H1 (cell line): ENCODE results near the gene ERC1. TPM values are rescaled to one million over a fixed set of nuclear protein-coding genes. Genes with fewer than 3 reads are reported as not detected.

Experiments used
- CTCF ChIA-PET: fragments of 300-600 bp; sonication (Branson Sonifier 250); formaldehyde crosslinking; loops from one replicate; lab custom pipeline; 2021; ENCODE audit not compliant: partially characterized antibody; lab: Charles Lee
- POLR2A ChIA-PET: fragments of 300-600 bp; sonication (Branson Sonifier 250); formaldehyde crosslinking; loops from one replicate; lab custom pipeline; 2021; ENCODE audit warnings: inconsistent platforms; ENCODE audit not compliant: partially characterized antibody; lab: Charles Lee
- DNase-seq, 2 experiments: peaks; one replicate each; pipeline versions ENCODE4 v3.0.0 to v3.0.0-alpha.2; 2010 to 2022; ENCODE audit warnings: low spot score in 2 of 2, low read depth in 1 of 2, mixed read lengths in 1 of 2
- FAIRE-seq: peaks from 2 replicates; lab custom pipeline; 2011; peaks lifted over from hg19 to GRCh38; lab: Jason Lieb, UNC
- H2AFZ ChIP-seq: 2 replicates; pipeline ENCODE4 v1.8.1; 2012; ENCODE audit warnings: low read length, inconsistent platforms
- H2AK5ac ChIP-seq: 2 replicates; pipeline ENCODE4 v1.6.1; 2013; ENCODE audit warnings: low read depth, low read length
- H2BK120ac ChIP-seq: replicated peaks from 2 replicates; pipeline ENCODE3; 2013; ENCODE audit warnings: low read depth, low read length, inconsistent platforms
- H2BK12ac ChIP-seq: 2 replicates; pipeline ENCODE4 v1.6.1; 2013; ENCODE audit warnings: low read depth, low read length
- H2BK15ac ChIP-seq: 2 replicates; pipeline ENCODE4 v1.6.1; 2013; ENCODE audit warnings: low read length
- H2BK20ac ChIP-seq: 2 replicates; pipeline ENCODE4 v1.6.1; 2013; ENCODE audit warnings: low read length
- H2BK5ac ChIP-seq: 2 replicates; pipeline ENCODE4 v1.6.1; 2013; ENCODE audit warnings: low read depth, low read length
- H3K14ac ChIP-seq: 2 replicates; pipeline ENCODE4 v1.6.1; 2013; ENCODE audit warnings: inconsistent platforms; ENCODE audit not compliant: insufficient read length
- H3K18ac ChIP-seq: 2 replicates; pipeline ENCODE4 v1.6.1; 2013; ENCODE audit warnings: low read length; ENCODE audit errors: extremely low read depth
- H3K23ac ChIP-seq: 2 replicates; pipeline ENCODE4 v1.6.1; 2013; ENCODE audit warnings: inconsistent platforms; ENCODE audit not compliant: insufficient read length
- H3K23me2 ChIP-seq: 2 replicates; pipeline ENCODE4 v1.6.1; 2013; ENCODE audit warnings: low read depth, low read length
- H3K27ac ChIP-seq: 2 replicates; pipeline ENCODE4 v1.6.1; 2011; ENCODE audit warnings: low read depth, low read length, inconsistent platforms
- H3K27me3 ChIP-seq, 4 experiments: replicated peaks in 1 of 4; 1 replicate in 1 of 4; 2 replicates in 3 of 4; pipeline versions ENCODE4 v1.6.1 to v1.8.1; 2011 to 2013; ENCODE audit warnings: low read length in 3 of 4, mild to moderate bottlenecking in 3 of 4, inconsistent platforms in 2 of 4, mixed read lengths in 2 of 4, moderate library complexity in 1 of 4; ENCODE audit not compliant: control insufficient read depth in 3 of 4, insufficient read depth in 3 of 4; ENCODE audit errors: extremely low read depth in 1 of 4
- H3K36me3 ChIP-seq, 4 experiments: 2 replicates each; pipeline versions ENCODE4 v1.6.1 to v1.8.1; 2011 to 2013; ENCODE audit warnings: mild to moderate bottlenecking in 4 of 4, low read length in 3 of 4, moderate library complexity in 2 of 4, control low read depth in 1 of 4, inconsistent platforms in 1 of 4; ENCODE audit not compliant: insufficient read depth in 4 of 4, control insufficient read depth in 2 of 4
- H3K4ac ChIP-seq: replicated peaks from 2 replicates; pipeline ENCODE3; 2013; ENCODE audit warnings: low read length, low read depth, mixed read lengths, inconsistent platforms; ENCODE audit not compliant: insufficient read length
- H3K4me1 ChIP-seq, 4 experiments: replicated peaks in 1 of 4; 1 replicate in 1 of 4; 2 replicates in 3 of 4; pipeline versions ENCODE4 v1.6.1 to v1.8.1; 2011 to 2013; ENCODE audit warnings: low read length in 3 of 4, inconsistent platforms in 2 of 4, mixed read lengths in 1 of 4; ENCODE audit not compliant: insufficient read depth in 4 of 4, control insufficient read depth in 3 of 4
- H3K4me2 ChIP-seq, 2 experiments: 2 replicates each; pipeline versions ENCODE4 v1.6.1 to v1.8.1; 2011 to 2013; ENCODE audit warnings: low read depth in 2 of 2, low read length in 2 of 2, control low read depth in 1 of 2, inconsistent platforms in 1 of 2, mild to moderate bottlenecking in 1 of 2; ENCODE audit not compliant: insufficient read depth in 1 of 2
- H3K4me3 ChIP-seq, 4 experiments: fragments of 200-600, 300-600 bp in 1 of 4; sonication (generic), shearing (Covaris generic), sonication (Bioruptor Twin) in 1 of 4; 2 replicates each; pipeline versions ENCODE4 v1.5.1 to v1.8.1; 2011 to 2016; ENCODE audit warnings: low read length in 4 of 4, low read depth in 3 of 4, control low read depth in 2 of 4, inconsistent platforms in 2 of 4, mild to moderate bottlenecking in 2 of 4, mixed read lengths in 1 of 4, moderate library complexity in 1 of 4; ENCODE audit not compliant: insufficient read depth in 2 of 4; ENCODE audit errors: extremely low read depth in 1 of 4
- H3K56ac ChIP-seq: replicated peaks from 2 replicates; pipeline ENCODE3; 2013; ENCODE audit warnings: low read depth, mild to moderate bottlenecking, mixed read lengths, low read length, inconsistent platforms; ENCODE audit not compliant: insufficient read length
- H3K79me1 ChIP-seq: 2 replicates; pipeline ENCODE4 v1.6.1; 2013; ENCODE audit warnings: low read depth, low read length, control low read depth
- H3K79me2 ChIP-seq, 2 experiments: 2 replicates each; pipeline versions ENCODE4 v1.6.1 to v1.8.1; 2012 to 2013; ENCODE audit warnings: low read length in 2 of 2, mild to moderate bottlenecking in 2 of 2, inconsistent platforms in 1 of 2; ENCODE audit not compliant: insufficient read depth in 2 of 2, control insufficient read depth in 1 of 2
- H3K9ac ChIP-seq, 4 experiments: replicated peaks in 1 of 4; 1 replicate in 1 of 4; 2 replicates in 3 of 4; pipeline versions ENCODE4 v1.6.1 to v1.8.1; 2011 to 2013; ENCODE audit warnings: low read depth in 3 of 4, low read length in 3 of 4, control low read depth in 2 of 4, mild to moderate bottlenecking in 2 of 4, moderate library complexity in 2 of 4, inconsistent platforms in 1 of 4; ENCODE audit errors: extremely low read depth in 1 of 4
- H3K9me3 ChIP-seq, 2 experiments: 2 replicates each; pipeline versions ENCODE4 v1.6.1 to v1.8.1; 2012 to 2013; ENCODE audit warnings: mild to moderate bottlenecking in 2 of 2, moderate library complexity in 2 of 2, control low read depth in 1 of 2, inconsistent platforms in 1 of 2, low read depth in 1 of 2, low read length in 1 of 2, mixed read lengths in 1 of 2; ENCODE audit not compliant: insufficient read depth in 2 of 2
- H4K20me1 ChIP-seq, 2 experiments: replicated peaks in 1 of 2; 2 replicates each; pipeline versions ENCODE3 to v1.8.1; 2011 to 2013; ENCODE audit warnings: inconsistent platforms in 2 of 2, low read length in 2 of 2, mild to moderate bottlenecking in 1 of 2; ENCODE audit not compliant: insufficient read depth in 2 of 2, control insufficient read depth in 1 of 2
- H4K5ac ChIP-seq: 2 replicates; pipeline ENCODE4 v1.6.1; 2013; ENCODE audit warnings: low read length, low read depth, mixed read lengths, inconsistent platforms; ENCODE audit not compliant: insufficient read length
- H4K8ac ChIP-seq: 2 replicates; pipeline ENCODE4 v1.8.0; 2013; ENCODE audit warnings: mild to moderate bottlenecking, moderate library complexity, low read length, inconsistent platforms; ENCODE audit not compliant: insufficient read depth; ENCODE audit errors: extremely low read depth
- H4K91ac ChIP-seq: replicated peaks from 2 replicates; pipeline ENCODE3; 2013; ENCODE audit warnings: low read length, mixed read lengths, inconsistent platforms; ENCODE audit not compliant: insufficient read length
- CBX5 ChIP-seq: fragments of 300-800, 300-1000 bp; sonication (generic); IDR thresholded peaks from 2 replicates; pipeline ENCODE4 v1.7.1; 2016; ENCODE audit warnings: antibody characterized with exemption, low read length, low read depth
- CEBPB ChIP-seq: IDR thresholded peaks from 2 replicates; pipeline ENCODE4 v1.6.1; 2012; ENCODE audit warnings: low read depth, low read length
- CHD2 ChIP-seq: IDR thresholded peaks from 2 replicates; pipeline ENCODE4 v1.6.1; 2012; ENCODE audit warnings: low read length, improper control_type of control experiment
- EZH2 ChIP-seq: fragments of 200-600 bp; sonication (generic); IDR thresholded peaks from 2 replicates; pipeline ENCODE4 v1.7.1; 2012; ENCODE audit warnings: low read depth, mild to moderate bottlenecking, moderate library complexity, low read length, inconsistent platforms; ENCODE audit not compliant: severe bottlenecking
- FOSL1 ChIP-seq: IDR thresholded peaks from 2 replicates; pipeline ENCODE4 v1.6.1; 2011; ENCODE audit warnings: mild to moderate bottlenecking, low read depth, low read length, moderate library complexity; ENCODE audit not compliant: insufficient read depth
- GTF2F1 ChIP-seq: IDR thresholded peaks from 2 replicates; pipeline ENCODE4 v1.6.1; 2012; ENCODE audit warnings: low read depth, low read length, improper control_type of control experiment, borderline replicate concordance
- KDM4A ChIP-seq: IDR thresholded peaks from one replicate; pipeline ENCODE4 v1.7.1; 2012; ENCODE audit warnings: low read depth, mild to moderate bottlenecking, moderate library complexity, low read length, inconsistent platforms; ENCODE audit not compliant: severe bottlenecking
- MAFK ChIP-seq: IDR thresholded peaks from 2 replicates; pipeline ENCODE4 v1.6.1; 2012; ENCODE audit warnings: low read depth, mild to moderate bottlenecking, improper control_type of control experiment, low read length
- POLR2AphosphoS5 ChIP-seq: IDR thresholded peaks from 2 replicates; pipeline ENCODE4 v1.6.1; 2011; ENCODE audit warnings: low read depth, low read length
- RBBP5 ChIP-seq: IDR thresholded peaks from 2 replicates; pipeline ENCODE4 v1.7.1; 2012; ENCODE audit warnings: low read depth, mild to moderate bottlenecking, inconsistent platforms, low read length, moderate library complexity, borderline replicate concordance
- RFX5 ChIP-seq: IDR thresholded peaks from 2 replicates; pipeline ENCODE4 v1.6.1; 2011; ENCODE audit warnings: low read depth, low read length, improper control_type of control experiment, borderline replicate concordance
- SP2 ChIP-seq: IDR thresholded peaks from 2 replicates; pipeline ENCODE4 v1.6.1; 2012; ENCODE audit warnings: mild to moderate bottlenecking, low read length, inconsistent platforms
- TEAD4 ChIP-seq: IDR thresholded peaks from 2 replicates; pipeline ENCODE4 v1.6.1; 2012; ENCODE audit warnings: low read depth, low read length, inconsistent platforms, mixed read lengths
- WGBS, 2 experiments: shearing (Covaris generic) in 1 of 2; methylation state at CpG; one replicate each; pipeline versions ENCODE4 v1.1.6 to v1.1.7; 2013 to 2015; ENCODE audit warnings: low lambda C conversion rate in 2 of 2, mixed read lengths in 2 of 2, inconsistent platforms in 1 of 2, low coverage in 1 of 2, missing lambda C conversion rate in 1 of 2; ENCODE audit not compliant: insufficient replicate concordance in 2 of 2, insufficient coverage in 1 of 2, insufficient read length in 1 of 2; ENCODE audit errors: extremely low coverage in 1 of 2, missing lambda C conversion rate in 1 of 2; 5-methylcytosine and 5-hydroxymethylcytosine counted together
- polyA plus RNA-seq, 7 experiments: library from polyadenylated mRNA; depleted of rRNA in 3 of 7; stranded (reverse) in 5 of 7; unstranded in 2 of 7; fragments of >200 nt in 5 of 7; fragments of 200-250 nt in 2 of 7; gene quantifications; 1 replicate in 5 of 7; 2 replicates in 1 of 7; 4 replicates in 1 of 7; pipeline versions ENCODE4 v1.2.1 to v1.2.3, GENCODE V29; 2011 to 2013; ENCODE audit warnings: missing spikeins in 2 of 7, mixed read lengths in 2 of 7
- total RNA-seq: library from RNA; stranded (reverse); fragmentation: NEBNext Ultra II Directional; extraction: Animal tissue kit (Norgen Biotek cat#: 25700); gene quantifications from 2 replicates; pipeline ENCODE4 v1.2.1, GENCODE V29; 2021
- TF ChIP-seq, protein P1 (sequence below): IDR thresholded peaks from 2 replicates; pipeline ENCODE4 v1.6.1; 2011; ENCODE audit warnings: low read depth, mild to moderate bottlenecking, low read length; ENCODE audit not compliant: insufficient read depth

ERC1 gene
- total and polyA plus RNA-seq, 2 of the 8 experiments (the other 6 are each of a cell fraction or from before 2014, with no cell fraction given): 7.8 to 45.7 TPM

DNA sequence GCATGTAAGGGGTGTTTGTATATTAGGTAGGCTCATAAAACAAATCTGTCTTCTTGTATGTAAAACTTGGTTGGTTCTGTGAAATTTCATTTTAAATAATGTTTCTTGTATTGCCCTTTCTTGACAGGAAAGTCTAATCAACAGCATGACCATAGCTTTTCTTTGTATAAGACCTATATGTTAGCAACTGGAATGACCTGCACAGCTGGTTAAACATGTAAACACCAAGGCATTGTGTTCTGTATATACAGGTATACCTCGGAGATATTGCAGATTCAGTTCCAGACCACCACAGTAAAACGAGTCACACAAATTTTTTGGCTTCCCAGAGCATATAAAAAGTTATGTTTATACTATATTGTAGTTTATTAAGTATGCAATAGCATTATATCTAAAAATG lies 183.6 kb downstream of the ERC1 start:
- H3K23me2 ChIP-seq: no peaks in the 10 kb centered on the region
- no peaks in the 10 kb centered on the region for H3K79me1 ChIP-seq
- H2BK120ac ChIP-seq: no peak overlapping the region
- H3K18ac ChIP-seq: no peak overlapping the region
- no peaks in the 10 kb centered on the region for H3K27me3 ChIP-seq
- no peak overlapping the region for H4K91ac ChIP-seq
- H3K4me2 ChIP-seq: no peak overlapping the region
- FAIRE-seq (no peak), DNase-seq (no peak)
- no peaks in the 10 kb centered on the region for H3K79me2 ChIP-seq
- H3K4me1 ChIP-seq: no peaks in the 10 kb centered on the region
- H3K4me3 ChIP-seq: no peak overlapping the region
- H3K36me3 ChIP-seq: no peaks in the 10 kb centered on the region; a peak in 1 of 8 replicates
- no peak overlapping the region for H3K4ac ChIP-seq
- H2BK15ac ChIP-seq: no peak overlapping the region
- ChIA-PET CTCF (interaction anchor here (1.6 kb wide), 1 partner anchor 56 kb away, joined by 4 read pairs; no protein-coding TSS in a partner anchor), POLR2A (interaction anchor here (0.6 kb wide), 1 partner anchor 10 kb away, joined by 3 read pairs; no protein-coding TSS in a partner anchor)
- H3K9ac ChIP-seq: no peak overlapping the region
- H3K27ac ChIP-seq: no peak overlapping the region
- H4K5ac ChIP-seq: no peak overlapping the region
- no peak overlapping the region for H3K14ac ChIP-seq
- H2BK20ac ChIP-seq: no peak overlapping the region
- H2AK5ac ChIP-seq: no peak overlapping the region
- H3K9me3 ChIP-seq: no peaks in the 10 kb centered on the region
- H2BK12ac ChIP-seq: no peak overlapping the region
- WGBS, 2 experiments: 76% methylated on average over 2 of the region's 2 CpGs; no CpG with 5 or more reads in 1 of the 2 experiments
- no peak overlapping the region for H3K56ac ChIP-seq
- H4K8ac ChIP-seq: no peak overlapping the region
- no peak overlapping the region for H2AFZ ChIP-seq
- no peak overlapping the region for H3K23ac ChIP-seq
- H2BK5ac ChIP-seq: no peak overlapping the region
- no peaks in the 10 kb centered on the region for H4K20me1 ChIP-seq
- TF ChIP-seq MAFK (no peak), POLR2AphosphoS5 (no peak), TEAD4 (no peak), CEBPB (no peak), GTF2F1 (no peak), SP2 (no peak), EZH2 (no peak), RFX5 (no peak), CHD2 (no peak), RBBP5 (no peak), CBX5 (no peak), KDM4A (no peak), FOSL1 (no peak)
- TF ChIP-seq, protein P1, sequence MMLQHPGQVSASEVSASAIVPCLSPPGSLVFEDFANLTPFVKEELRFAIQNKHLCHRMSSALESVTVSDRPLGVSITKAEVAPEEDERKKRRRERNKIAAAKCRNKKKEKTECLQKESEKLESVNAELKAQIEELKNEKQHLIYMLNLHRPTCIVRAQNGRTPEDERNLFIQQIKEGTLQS: no peak
